CD4-positive, alpha-beta T cell treated with Interleukin-2 at 100 ng/mL for 4 hours (primary cell): ENCODE data around the gene DTNBP1.
"Not testable (repeated sequence)": the region's sequence is repeated elsewhere in the genome, so short reads cannot be mapped to it uniquely, and the experiment has no call there.

ENCODE experiments used
- DNase-seq: peaks from one replicate; pipeline ENCODE4 v3.0.0-alpha.2; 2020; ENCODE audit warnings: low spot score

DTNBP1 gene

GRCh38 chr6:15556711-15557110 is 106.1 kb downstream of the DTNBP1 start:
- no peak for DNase-seq

DNA sequence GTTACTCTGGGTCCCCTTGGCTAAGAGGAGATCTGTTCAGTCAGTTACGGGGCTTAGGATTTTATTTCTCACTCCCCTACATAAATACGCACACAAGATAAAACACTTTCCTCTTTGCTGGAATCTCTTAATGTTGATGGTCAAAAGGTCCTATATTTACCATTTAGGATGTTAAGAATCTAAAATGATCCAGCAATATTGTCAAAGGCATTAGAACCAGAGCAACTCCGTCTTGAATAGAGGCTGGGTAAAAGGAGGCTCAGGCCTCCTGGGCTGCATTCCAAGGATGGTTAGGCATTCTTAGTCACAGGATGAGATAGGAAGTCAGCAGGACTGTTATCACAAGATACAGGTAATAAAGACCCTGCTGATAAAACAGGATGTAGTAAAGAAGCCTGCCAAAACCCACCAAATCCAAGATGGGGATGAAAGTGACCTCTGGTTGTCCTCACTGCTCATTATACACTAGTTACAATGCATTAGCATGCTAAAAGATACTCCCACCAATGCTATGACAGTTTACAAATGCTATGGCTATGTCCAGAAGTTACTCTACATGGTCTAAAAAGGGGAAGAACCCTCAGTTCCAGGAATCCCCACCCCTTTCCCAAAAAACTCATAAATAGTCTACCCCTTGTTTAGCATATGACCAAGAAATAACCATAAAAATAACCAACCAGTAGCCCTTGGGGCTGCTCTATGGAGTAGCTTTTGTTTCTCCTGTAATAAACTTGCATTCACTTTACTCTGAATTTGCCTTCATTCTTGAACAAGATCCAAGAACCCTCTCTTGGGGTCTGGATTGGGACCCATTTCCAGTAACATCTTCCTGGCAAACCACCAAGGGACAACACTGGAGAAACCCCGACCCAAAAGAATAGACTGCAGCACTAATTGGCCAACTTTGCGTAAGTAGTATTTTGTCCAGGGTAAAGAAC is 107.5 kb downstream of the DTNBP1 start:
- DNase-seq: no peak

DNA sequence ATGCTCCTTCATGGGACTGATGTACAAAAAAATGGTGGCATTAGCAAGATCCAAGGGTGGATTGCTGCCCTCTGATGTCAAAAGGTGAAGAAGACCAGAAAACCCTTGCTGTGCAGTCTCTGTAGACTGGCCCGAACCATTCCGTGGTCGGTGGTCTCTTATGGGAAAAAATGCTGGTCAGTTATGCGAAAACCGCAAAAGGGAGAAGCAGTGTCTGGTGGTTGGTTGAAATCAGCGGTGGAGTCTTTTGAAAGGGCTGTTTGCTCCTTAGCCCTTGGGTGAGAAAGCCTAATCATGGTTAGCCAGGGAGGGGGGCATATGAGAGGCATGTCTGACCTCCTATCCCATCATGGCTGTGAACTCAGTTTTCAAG is 108.1 kb downstream of the DTNBP1 start:
- no peak for DNase-seq

DNA sequence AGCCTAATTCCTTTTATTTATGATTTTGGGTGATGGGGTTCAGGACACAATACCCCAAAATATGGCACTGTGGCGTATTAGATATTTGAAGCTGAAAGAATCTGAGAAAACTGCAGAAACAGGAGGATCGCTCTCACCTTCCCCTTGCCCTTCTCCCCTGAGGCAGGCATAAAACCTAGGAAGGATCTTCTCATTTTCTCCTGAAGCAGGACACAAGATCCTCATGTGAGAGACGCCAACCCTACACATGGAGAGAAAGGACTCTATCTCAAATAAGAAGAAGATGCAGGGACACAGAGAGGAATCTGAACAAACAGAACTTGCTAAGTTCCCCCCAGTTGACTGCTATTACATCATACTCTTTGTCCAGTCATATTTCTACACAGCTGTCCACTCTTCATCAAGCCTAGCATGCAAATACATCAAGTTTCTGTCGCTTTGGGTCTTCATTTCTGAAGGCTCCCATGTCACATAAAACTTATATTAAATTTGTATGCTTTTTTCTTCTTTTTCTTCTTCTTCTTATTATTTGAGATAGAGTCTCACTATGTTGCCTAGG is 109.0 kb downstream of the DTNBP1 start:
- DNase-seq: no peak

GRCh38 chr6:15553031-15553430 is 109.8 kb downstream of the DTNBP1 start:
- DNase-seq: no peak

GRCh38 chr6:15551798-15552197 is 111.0 kb downstream of the DTNBP1 start:
- DNase-seq: no peak

GRCh38 chr6:15551262-15551661 is 111.6 kb downstream of the DTNBP1 start:
- DNase-seq: no peak

DNA sequence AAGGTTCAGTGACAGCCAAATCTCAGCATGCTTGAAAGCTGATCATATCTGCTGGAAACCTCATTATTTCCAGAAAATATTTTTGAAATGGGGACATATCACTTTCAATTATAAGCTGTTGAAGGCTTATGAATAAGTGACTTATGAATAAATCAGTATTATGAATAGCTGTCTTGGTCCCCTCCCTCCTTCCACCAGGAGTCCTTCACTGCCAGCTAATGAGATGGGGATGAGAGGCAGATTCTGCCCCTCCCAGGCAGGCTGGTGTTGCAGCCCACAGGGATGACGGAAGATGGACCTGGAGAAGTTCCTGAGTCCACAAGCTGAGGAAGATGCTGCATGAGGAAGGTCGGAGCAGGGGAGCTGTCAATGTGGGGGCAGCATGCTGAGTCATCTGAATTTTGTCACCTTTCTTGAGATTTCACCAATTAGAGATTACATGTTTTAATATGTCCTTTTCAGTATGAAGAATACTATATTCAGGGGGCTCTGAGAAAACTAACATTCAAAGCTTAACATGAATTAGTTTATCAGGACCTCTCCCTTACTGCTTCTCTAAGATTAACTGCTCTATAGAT is 112.2 kb downstream of the DTNBP1 start:
- no peak for DNase-seq

DNA sequence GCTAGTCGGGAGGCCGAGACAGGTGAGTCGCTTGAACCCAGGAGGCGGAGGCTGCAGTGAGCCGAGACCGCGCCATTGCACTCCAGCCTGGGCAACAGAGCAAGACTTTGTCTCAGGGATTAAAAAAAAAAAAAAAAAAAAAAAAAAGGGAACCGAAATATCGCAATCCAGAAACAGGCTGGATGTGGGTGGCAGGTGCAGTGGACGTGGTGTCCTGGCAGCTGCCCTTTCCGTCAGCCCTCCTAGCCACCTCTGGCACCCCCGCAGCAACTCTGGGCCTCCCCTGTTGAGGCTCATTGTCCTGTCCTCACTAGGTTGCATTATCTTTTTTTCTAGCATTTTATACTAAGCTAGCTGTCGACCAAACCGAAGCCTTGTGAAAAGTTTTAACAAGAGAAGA is 113.5 kb downstream of the DTNBP1 start:
- DNase-seq: no peak

GRCh38 chr6:15547400-15547799 is 115.4 kb downstream of the DTNBP1 start:
- DNase-seq: no peak

DNA sequence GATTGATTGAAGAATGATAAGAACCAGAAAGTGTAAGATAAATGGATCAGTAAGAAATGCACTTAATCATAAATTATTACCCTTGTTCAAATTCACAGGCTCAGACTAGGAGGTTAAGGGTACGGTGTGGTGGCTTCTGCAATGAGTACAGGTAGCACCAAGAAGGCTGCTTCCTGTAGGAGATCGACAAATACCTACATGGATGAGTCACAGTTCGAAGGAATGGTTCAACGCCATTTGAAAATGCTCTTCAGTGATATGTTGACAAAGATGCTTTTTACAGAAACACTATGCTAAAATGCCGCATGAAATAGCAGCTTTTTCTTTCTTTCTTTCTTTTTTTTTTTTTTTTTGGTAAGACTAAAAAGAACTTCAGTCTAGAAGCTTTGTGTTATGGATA is 116.2 kb downstream of the DTNBP1 start:
- no peak for DNase-seq

GRCh38 chr6:15544321-15544900 is 118.4 kb downstream of the DTNBP1 start:
- DNase-seq: no peak

DNA sequence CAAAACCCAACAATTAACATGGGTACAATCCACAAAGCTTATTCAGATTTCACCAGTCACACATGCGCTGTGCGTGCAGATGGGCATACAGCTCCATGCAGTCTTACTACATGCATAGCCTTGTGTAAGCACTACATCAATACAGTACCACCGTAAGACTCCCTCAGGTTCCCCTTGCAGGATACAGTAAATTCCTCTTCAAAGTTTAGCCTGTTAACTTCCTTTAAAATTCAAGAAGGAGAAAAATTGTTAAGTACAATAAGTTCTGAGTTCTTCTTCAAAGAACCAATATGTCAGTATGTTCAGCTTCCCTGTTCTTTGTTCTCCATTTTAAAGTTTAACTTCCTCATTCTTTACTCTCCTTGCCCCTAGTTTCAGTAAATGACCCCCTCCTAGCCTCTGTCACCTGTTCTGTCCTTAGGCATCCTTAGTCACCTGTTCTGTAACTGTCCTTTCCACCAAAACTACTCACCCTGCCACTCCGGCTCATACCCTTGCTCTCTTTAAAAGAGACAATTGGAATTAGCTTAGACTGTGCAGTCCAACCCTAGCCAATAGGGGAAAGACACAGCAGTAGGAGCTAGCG is 119.4 kb downstream of the DTNBP1 start:
- DNase-seq: not testable (repeated sequence)

- DNase-seq: no peak
These were observed 123.0 kb downstream of the DTNBP1 start for GRCh38 chr6:15539722-15540270.

GRCh38 chr6:15538766-15539495 is 123.9 kb downstream of the DTNBP1 start:
- no peak for DNase-seq

DNA sequence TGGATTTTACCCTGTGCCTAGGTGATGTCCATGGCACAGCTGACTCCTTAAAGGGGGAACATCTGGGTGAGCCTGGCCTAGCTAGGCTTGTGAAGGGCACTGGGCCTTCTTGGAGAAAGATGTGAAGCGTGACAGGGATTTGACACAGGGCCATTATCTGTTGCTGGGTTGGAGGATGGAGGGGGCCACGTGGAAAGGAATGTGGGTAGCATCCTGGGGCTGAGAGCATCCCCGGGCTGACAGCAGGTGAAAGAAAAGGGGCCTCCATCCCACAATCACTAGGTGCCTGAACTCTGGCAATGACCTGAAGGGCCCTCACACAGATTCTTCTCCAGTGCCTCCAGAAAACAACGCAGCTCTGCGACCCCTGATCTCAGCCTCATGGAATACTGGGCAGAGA is 124.7 kb downstream of the DTNBP1 start:
- no peak for DNase-seq

- no peak for DNase-seq
These were observed 126.5 kb downstream of the DTNBP1 start for GRCh38 chr6:15536198-15536955.

DNA sequence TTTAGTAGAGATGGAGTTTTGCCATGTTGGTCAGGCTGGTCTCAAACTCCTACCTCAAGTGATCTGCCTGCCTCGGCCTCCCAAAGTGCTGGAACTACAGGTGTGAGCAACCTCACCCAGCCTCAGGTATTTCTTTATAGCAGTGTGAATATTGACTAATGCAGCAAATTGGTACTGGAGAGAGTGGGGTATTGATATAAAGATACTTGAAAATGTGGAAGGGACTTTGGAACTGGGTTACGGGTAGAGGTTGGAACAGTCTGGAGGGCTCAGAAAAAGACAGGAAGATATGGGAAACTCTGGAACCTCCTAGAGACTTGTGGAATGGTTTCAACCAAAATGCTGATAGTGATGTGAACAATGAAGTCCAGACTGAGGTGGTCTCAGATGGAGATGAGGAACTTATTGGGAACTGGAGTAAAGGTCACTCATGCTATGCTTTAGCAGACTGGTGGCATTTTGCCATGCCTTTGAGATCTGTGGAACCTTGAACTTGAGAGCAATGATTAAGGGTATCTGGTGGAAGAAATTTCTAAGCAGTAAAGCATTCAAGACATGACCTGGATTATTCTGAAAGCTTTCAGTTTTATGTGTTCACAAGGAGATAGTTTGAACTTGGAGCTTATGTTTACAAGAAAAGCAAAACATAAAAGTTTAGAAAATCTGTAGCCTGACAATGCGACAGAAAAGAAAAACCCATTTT is 127.2 kb downstream of the DTNBP1 start:
- no peak for DNase-seq

- DNase-seq: no peak
These were observed 127.9 kb downstream of the DTNBP1 start for GRCh38 chr6:15534974-15535373.

GRCh38 chr6:15533379-15534026 is 129.3 kb downstream of the DTNBP1 start:
- DNase-seq: no peak
